Melanocyte of skin (primary cell): Measurements from ENCODE around the gene CAPZA3. TPM values are rescaled to one million over a fixed set of nuclear protein-coding genes. Genes with fewer than 3 reads are reported as not detected.

Experiments
- total RNA-seq, 2 donors: library from RNA; depleted of rRNA; stranded (reverse); fragments of >200 nt; gene quantifications; 2 replicates each; pipeline ENCODE4 v1.2.3, GENCODE V29; 2012

The CAPZA3 gene
- not detected for total RNA-seq

GRCh38 chr12:18737819-18738218 is at the start of gene CAPZA3, which contains the start of gene PLCZ1:
CAPZA3 (plus strand) TSS chr12:18738119; CDS start chr12:18738269, 150 bp downstream.
PLCZ1 (minus strand) TSS chr12:18738012; CDS start chr12:18737371, 641 bp downstream.

Other genes starting within 250 kb of the CAPZA3 start
- not detected for gene PLCZ1, start 107 bp upstream of the CAPZA3 start, total RNA-seq